Kidney (tissue), 14 donors: ENCODE measurements around the gene PTGIS. TPM values are rescaled to one million over a fixed set of nuclear protein-coding genes. Genes with fewer than 3 reads are reported as not detected.

Source experiments
- DNase-seq, 5 donors: peaks; one replicate each; pipeline ENCODE4 v3.0.0-alpha.2; 2013 to 2020
- FAIRE-seq: peaks from 2 replicates; lab custom pipeline; 2012; peaks lifted over from hg19 to GRCh38; lab: Jason Lieb, UNC
- H3K27ac ChIP-seq, 2 donors: one replicate each; pipeline ENCODE4 v1.7.0; 2013; ENCODE audit warnings: low read depth in 2 of 2, low read length in 2 of 2, inconsistent platforms in 1 of 2
- H3K27me3 ChIP-seq: one replicate; pipeline ENCODE4 v1.7.1; 2013; ENCODE audit warnings: low read length, inconsistent platforms; ENCODE audit not compliant: control insufficient read depth, insufficient read depth
- H3K36me3 ChIP-seq, 3 donors: one replicate each; pipeline versions ENCODE4 v1.7.0 to v1.7.1; 2013; ENCODE audit warnings: low read length in 3 of 3, control low read depth in 1 of 3, inconsistent platforms in 1 of 3; ENCODE audit not compliant: insufficient read depth in 3 of 3, control insufficient read depth in 2 of 3
- H3K4me1 ChIP-seq, 3 donors: one replicate each; pipeline versions ENCODE4 v1.7.0 to v1.7.1; 2013; ENCODE audit warnings: low read length in 3 of 3, inconsistent platforms in 1 of 3, low read depth in 1 of 3; ENCODE audit not compliant: control insufficient read depth in 2 of 3, insufficient read depth in 2 of 3
- H3K4me3 ChIP-seq, 3 donors: one replicate each; pipeline versions ENCODE4 v1.7.0 to v1.8.1; 2013; ENCODE audit warnings: low read length in 3 of 3, control low read depth in 1 of 3, inconsistent platforms in 1 of 3
- H3K9ac ChIP-seq, 3 donors: one replicate each; pipeline versions ENCODE4 v1.7.0 to v1.7.1; 2013; ENCODE audit warnings: low read length in 3 of 3, control low read depth in 1 of 3, inconsistent platforms in 1 of 3
- H3K9me3 ChIP-seq, 3 donors: one replicate each; pipeline versions ENCODE4 v1.7.0 to v1.7.1; 2013; ENCODE audit warnings: low read length in 3 of 3, control low read depth in 1 of 3, inconsistent platforms in 1 of 3; ENCODE audit not compliant: control insufficient read depth in 2 of 3, insufficient read depth in 1 of 3
- intact Hi-C: fragments of 100-400 bp; cut with DNase I; formaldehyde crosslinking; loops from one replicate; pipeline ENCODE4 v1.11.1; 2022
- polyA plus RNA-seq: library from polyadenylated mRNA; stranded (reverse); fragments of 350-450 nt; fragmentation: Illumina TruSeq; extraction: RNeasy Lipid Tissue Mini Kit (QIAGEN cat#74804); gene quantifications from one replicate; pipeline ENCODE4 v1.2.3, GENCODE V29; 2014; ENCODE audit warnings: low read depth, low replicate concordance; ENCODE audit not compliant: insufficient read depth
- total RNA-seq: library from RNA; stranded (reverse); fragmentation: NEBNext Ultra II Directional; extraction: Animal tissue kit (Norgen Biotek cat#: 25700); gene quantifications from one replicate; pipeline ENCODE4 v1.2.1, GENCODE V29; 2021
- TF ChIP-seq, protein P1 (sequence below): IDR thresholded peaks from 3 replicates; pipeline ENCODE4 v1.5.1; 2012; ENCODE audit warnings: mild to moderate bottlenecking, moderate library complexity, borderline replicate concordance; ENCODE audit not compliant: insufficient read depth; ENCODE audit errors: extremely low read depth
- donor health status: control.
- donor health status: control.
- donor health status: control.
- donor health status: control.
- donor health status: control.
- donor health status: DM: yes; HTN: yes; CAD: no.
- donor health status: Normal renal cell carcinoma (clear cell type).

Gene PTGIS
- total and polyA plus RNA-seq, 2 donors from 2014 or later = 3.1 to 24.1 TPM

DNA sequence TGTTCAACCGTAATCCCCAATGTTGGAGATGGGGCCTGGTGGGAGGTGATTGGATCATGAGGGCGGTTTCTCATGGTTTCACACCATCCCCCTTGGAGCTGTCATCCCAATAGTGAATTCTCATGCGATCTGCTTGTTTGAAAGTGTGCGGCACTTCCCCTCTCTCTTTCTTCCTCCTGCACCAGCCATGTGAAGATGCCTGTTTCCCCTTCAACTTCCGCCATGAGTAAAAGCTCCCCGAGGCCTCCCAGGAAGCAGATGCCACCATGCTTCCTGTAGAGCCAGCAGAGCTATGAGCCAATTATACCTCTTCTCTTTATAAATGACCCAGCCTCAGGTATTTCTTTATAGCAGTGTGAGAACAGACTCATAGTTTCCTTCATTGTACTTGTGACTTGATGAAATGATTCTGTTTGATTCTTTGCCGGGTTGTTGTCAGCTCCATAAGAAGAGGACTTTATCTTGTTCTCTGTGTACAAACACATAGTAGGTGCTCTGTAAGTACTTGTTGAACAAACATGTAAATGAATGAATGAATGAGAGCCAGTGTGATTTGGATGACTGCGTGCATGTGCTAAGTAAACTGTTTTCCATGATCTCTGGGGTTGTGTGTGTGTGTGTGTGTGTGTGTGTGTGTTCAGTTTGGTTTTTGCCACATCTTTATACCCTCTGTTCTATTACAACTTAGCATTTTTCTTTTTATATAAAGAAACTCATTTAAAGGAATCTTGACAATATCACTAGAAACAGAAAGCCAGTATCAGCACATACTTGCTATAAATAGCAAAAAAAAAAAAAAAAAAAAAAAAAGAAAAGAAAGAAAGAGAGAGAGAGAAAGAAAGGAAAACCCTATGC, 22.5 kb upstream of the PTGIS start:
- H3K9ac ChIP-seq = no peak overlapping the region
- no peaks in the 10 kb centered on the region for H3K9me3 ChIP-seq
- H3K27me3 ChIP-seq = no peaks in the 10 kb centered on the region
- intact Hi-C loops = no loop called here
- no peaks in the 10 kb centered on the region for H3K36me3 ChIP-seq
- no peak overlapping the region for H3K4me3 ChIP-seq
- peaks cover 0 to 4% (median 0%) of the 10 kb centered on the region in 3 donors for H3K4me1 ChIP-seq
- TF ChIP-seq, protein P1, sequence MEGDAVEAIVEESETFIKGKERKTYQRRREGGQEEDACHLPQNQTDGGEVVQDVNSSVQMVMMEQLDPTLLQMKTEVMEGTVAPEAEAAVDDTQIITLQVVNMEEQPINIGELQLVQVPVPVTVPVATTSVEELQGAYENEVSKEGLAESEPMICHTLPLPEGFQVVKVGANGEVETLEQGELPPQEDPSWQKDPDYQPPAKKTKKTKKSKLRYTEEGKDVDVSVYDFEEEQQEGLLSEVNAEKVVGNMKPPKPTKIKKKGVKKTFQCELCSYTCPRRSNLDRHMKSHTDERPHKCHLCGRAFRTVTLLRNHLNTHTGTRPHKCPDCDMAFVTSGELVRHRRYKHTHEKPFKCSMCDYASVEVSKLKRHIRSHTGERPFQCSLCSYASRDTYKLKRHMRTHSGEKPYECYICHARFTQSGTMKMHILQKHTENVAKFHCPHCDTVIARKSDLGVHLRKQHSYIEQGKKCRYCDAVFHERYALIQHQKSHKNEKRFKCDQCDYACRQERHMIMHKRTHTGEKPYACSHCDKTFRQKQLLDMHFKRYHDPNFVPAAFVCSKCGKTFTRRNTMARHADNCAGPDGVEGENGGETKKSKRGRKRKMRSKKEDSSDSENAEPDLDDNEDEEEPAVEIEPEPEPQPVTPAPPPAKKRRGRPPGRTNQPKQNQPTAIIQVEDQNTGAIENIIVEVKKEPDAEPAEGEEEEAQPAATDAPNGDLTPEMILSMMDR = no peak
- no peak for FAIRE-seq
- peak in 1 of 5 donors; percentile 3 for DNase-seq
- H3K27ac ChIP-seq = no peak overlapping the region

DNA sequence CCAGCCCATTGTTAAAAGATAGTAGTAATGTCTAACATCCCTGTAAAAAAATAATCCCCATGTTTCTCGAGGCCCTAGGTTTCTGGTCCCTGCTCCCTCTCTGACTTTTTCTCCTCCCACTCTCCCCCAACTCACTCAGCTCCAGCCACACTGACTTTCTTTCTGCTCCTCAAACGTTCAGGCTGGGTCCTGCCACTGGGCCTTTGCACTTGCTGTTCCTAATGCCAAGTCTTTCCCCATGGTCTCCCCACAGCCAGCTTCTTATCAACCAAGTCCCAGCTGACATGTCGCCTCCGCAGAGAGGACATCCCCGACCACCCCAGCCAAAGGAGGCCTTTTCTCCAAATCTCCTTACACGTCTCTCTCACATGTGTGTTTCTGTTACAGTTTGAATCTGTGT, 21.8 kb upstream of the PTGIS start:
- H3K27me3 ChIP-seq = no peaks in the 10 kb centered on the region
- no peaks in the 10 kb centered on the region for H3K36me3 ChIP-seq
- TF ChIP-seq, protein P1 = no peak
- no peak overlapping the region for H3K9ac ChIP-seq
- H3K4me1 ChIP-seq = peaks cover 0 to 4% (median 0%) of the 10 kb centered on the region in 3 donors
- DNase-seq = peak in 1 of 5 donors; percentile 35
- H3K4me3 ChIP-seq = no peak overlapping the region
- no peaks in the 10 kb centered on the region for H3K9me3 ChIP-seq
- no peak for FAIRE-seq
- intact Hi-C loops = no loop called here
- H3K27ac ChIP-seq = no peak overlapping the region

DNA sequence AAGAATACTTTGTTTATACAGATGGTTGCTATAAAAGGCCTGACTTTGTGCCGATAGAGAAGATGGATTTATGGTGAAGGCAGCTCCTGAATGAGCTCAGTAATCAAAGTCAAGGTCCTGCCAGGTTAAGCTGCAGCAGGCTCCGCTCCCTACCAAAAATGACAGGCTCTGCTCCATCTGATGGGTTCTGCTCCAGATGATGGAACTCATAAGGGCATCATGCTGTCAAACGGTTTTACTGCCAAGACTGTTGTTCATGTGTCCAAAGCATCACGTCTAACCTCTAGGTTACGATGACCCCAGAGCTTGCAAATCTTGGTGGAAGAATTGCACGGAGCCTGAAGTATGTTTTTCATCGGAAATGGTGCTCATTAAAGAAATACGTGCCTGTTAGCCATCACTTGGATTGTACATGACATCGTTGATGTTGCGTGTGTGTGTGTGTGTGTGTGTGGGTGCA, 19.2 kb upstream of the PTGIS start:
- peaks cover 0 to 5% (median 0%) of the 10 kb centered on the region in 3 donors for H3K4me1 ChIP-seq
- TF ChIP-seq, protein P1 = no peak
- intact Hi-C loops = no loop called here
- no peaks in the 10 kb centered on the region for H3K9me3 ChIP-seq
- peak in 4 of 5 donors; percentile 14 to 95 (median 82) for DNase-seq
- no peak overlapping the region for H3K9ac ChIP-seq
- H3K27me3 ChIP-seq = no peaks in the 10 kb centered on the region
- no peak overlapping the region for H3K4me3 ChIP-seq
- no peak overlapping the region for H3K27ac ChIP-seq
- no peaks in the 10 kb centered on the region for H3K36me3 ChIP-seq
- no peak for FAIRE-seq
